Kidney tubule cell (primary cell): ENCODE data around the gene ZFPM1.

Source experiments
- DNase-seq: peaks from one replicate; pipeline ENCODE4 v3.0.0-alpha.2; 2018; ENCODE audit warnings: low spot score

The ZFPM1 gene

GRCh38 chr16:88527937-88528743 lies 75.1 kb downstream of the ZFPM1 start:
- no peak for DNase-seq

GRCh38 chr16:88528902-88529318 lies 75.8 kb downstream of the ZFPM1 start:
- DNase-seq = no peak

GRCh38 chr16:88529596-88529995 lies 76.5 kb downstream of the ZFPM1 start:
- DNase-seq = no peak

GRCh38 chr16:88530051-88530857 lies 77.2 kb downstream of the ZFPM1 start:
- no peak for DNase-seq

GRCh38 chr16:88530858-88531203 lies 77.8 kb downstream of the ZFPM1 start:
- no peak for DNase-seq

- DNase-seq = no peak
Observed at GRCh38 chr16:88531346-88531745, 78.3 kb downstream of the ZFPM1 start.

GRCh38 chr16:88531931-88532433 lies 78.9 kb downstream of the ZFPM1 start:
- no peak for DNase-seq

GRCh38 chr16:88532434-88533241 lies 79.6 kb downstream of the ZFPM1 start:
- DNase-seq = no peak

GRCh38 chr16:88533381-88533917 lies 80.4 kb downstream of the ZFPM1 start:
- DNase-seq = peak; percentile 48

- DNase-seq = peak; percentile 79
Observed at GRCh38 chr16:88533932-88534637, 81.0 kb downstream of the ZFPM1 start.

GRCh38 chr16:88534638-88535190 lies 81.6 kb downstream of the ZFPM1 start:
- DNase-seq = peak; percentile 54

- no peak for DNase-seq
Observed at GRCh38 chr16:88535191-88535856, 82.2 kb downstream of the ZFPM1 start.

GRCh38 chr16:88535857-88536222 lies 82.8 kb downstream of the ZFPM1 start:
- DNase-seq = no peak

- DNase-seq = no peak
Observed at GRCh38 chr16:88536510-88536909, 83.4 kb downstream of the ZFPM1 start.

GRCh38 chr16:88536971-88537751 lies 84.1 kb downstream of the ZFPM1 start:
- DNase-seq = no peak

- DNase-seq = no peak
Observed at GRCh38 chr16:88537859-88538258, 84.8 kb downstream of the ZFPM1 start.

- no peak for DNase-seq
Observed at GRCh38 chr16:88538366-88539060, 85.4 kb downstream of the ZFPM1 start.

GRCh38 chr16:88539261-88539651 lies 86.2 kb downstream of the ZFPM1 start:
- no peak for DNase-seq
